Calu3 (cell line): Measurements from ENCODE around the gene HOXC6. TPM values are rescaled to one million over a fixed set of nuclear protein-coding genes. Genes with fewer than 3 reads are reported as not detected.

Source experiments
- BruUV-seq: library from RNA; stranded (reverse); fragments of 400-500 nt; replicated peaks from 2 replicates; lab custom pipeline; 2021; lab: Mats Ljungman, UMichigan
- CTCF ChIA-PET: fragments of 300-600 bp; sonication (Branson Sonifier 250); formaldehyde crosslinking; loops from one replicate; lab custom pipeline; 2022; ENCODE audit warnings: antibody characterized with exemption; lab: Charles Lee
- DNase-seq: peaks from one replicate; pipeline ENCODE4 v3.0.0; 2022
- H3K27ac Mint-ChIP-seq: one replicate; pipeline ENCODE4 v1.8.0; 2022; ENCODE audit warnings: mixed read lengths; ENCODE audit not compliant: unreplicated experiment
- H3K27me3 Mint-ChIP-seq: one replicate; pipeline ENCODE4 v1.8.0; 2022; ENCODE audit warnings: mixed read lengths; ENCODE audit not compliant: unreplicated experiment
- H3K36me3 Mint-ChIP-seq: one replicate; pipeline ENCODE4 v1.8.0; 2022; ENCODE audit warnings: mild to moderate bottlenecking, moderate library complexity, mixed read lengths; ENCODE audit not compliant: insufficient read depth, unreplicated experiment
- H3K4me1 Mint-ChIP-seq: one replicate; pipeline ENCODE4 v1.8.0; 2022; ENCODE audit warnings: mild to moderate bottlenecking, low read depth, mixed read lengths; ENCODE audit not compliant: unreplicated experiment
- H3K4me3 Mint-ChIP-seq: one replicate; pipeline ENCODE4 v1.8.0; 2022; ENCODE audit warnings: mild to moderate bottlenecking, low read depth, moderate library complexity, mixed read lengths; ENCODE audit not compliant: unreplicated experiment
- H3K9me3 Mint-ChIP-seq: one replicate; pipeline ENCODE4 v1.8.0; 2022; ENCODE audit warnings: low read depth, mixed read lengths; ENCODE audit not compliant: unreplicated experiment
- CTCF ChIP-seq: fragments of 200-600 bp; IDR thresholded peaks from one replicate; pipeline ENCODE4 v1.8.0; 2022; ENCODE audit warnings: antibody characterized with exemption; ENCODE audit not compliant: unreplicated experiment
- intact Hi-C: fragments of 100-400 bp; cut with micrococcal nuclease; formaldehyde crosslinking; loops from one replicate; pipeline ENCODE4 v1.10.0; 2022; ENCODE audit not compliant: unreplicated experiment
- total RNA-seq: library from RNA; stranded (reverse); gene quantifications from 2 replicates; pipeline ENCODE4 v1.2.3, GENCODE V29; 2022

The HOXC6 gene
- total RNA-seq, 1 experiment from 2014 or later = 1.2 TPM

GRCh38 chr12:54025499-54026405 lies 2.5 kb upstream of the HOXC6 start:
- peaks cover 100% of the 10 kb centered on the region for H3K27me3 Mint-ChIP-seq
- H3K4me1 Mint-ChIP-seq = no peaks in the 10 kb centered on the region
- CTCF ChIA-PET = interaction anchor here (0.5 to 1.3 kb wide), 4 partner anchors 8 to 176 kb away, joined by 3 to 7 read pairs (median 3); partner anchors contain the start of gene HOXC8

DNA sequence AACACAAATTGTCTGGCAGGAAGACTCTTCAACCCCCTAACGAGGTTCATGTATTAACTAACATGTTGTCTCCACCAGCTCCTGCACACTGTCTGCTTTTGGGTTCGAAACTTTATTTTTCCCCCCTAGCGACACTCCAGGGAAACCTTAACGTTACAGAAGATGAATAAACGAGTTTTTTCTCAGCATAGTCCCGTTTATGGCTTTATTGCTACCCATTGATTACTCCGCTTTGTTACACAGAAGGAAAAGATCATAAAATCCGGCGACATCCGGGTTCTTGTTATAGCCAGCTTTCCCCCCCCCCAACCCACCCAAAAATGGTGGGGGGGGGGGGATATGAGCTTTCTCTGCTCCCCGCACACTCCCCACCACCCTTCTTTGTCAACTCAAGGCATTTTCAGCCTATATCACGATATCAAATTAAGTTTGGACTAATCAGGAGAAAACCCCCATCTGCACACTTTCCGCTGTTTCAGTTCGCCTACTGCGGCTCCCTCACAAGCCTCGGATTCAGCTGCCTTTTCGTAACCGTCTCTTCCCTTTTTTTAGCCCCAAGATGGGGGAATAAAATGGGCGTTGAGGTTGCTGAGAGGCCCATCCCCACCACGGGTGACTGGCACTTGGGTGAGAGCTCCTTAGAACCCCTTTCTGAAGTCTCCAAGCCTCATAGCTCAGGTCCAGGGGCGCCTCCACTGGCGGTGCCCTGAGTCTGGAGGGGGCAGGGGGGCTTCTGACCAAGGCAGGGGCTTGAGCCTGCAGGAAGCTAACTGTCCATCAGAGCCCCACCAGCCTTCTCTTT lies 1.4 kb upstream of the HOXC6 start:
- Mint-ChIP-seq H3K27me3 (peaks cover 100% of the 10 kb centered on the region), H3K4me3 (no peak overlapping the region)
- no TSS peak for BruUV-seq

More at GRCh38 chr12:54025499-54026405, 2.5 kb upstream of the HOXC6 start:
- BruUV-seq = no TSS peak
- Mint-ChIP-seq H3K36me3 (peaks cover 6% of the 10 kb centered on the region), H3K27ac (no peak overlapping the region), H3K9me3 (no peaks in the 10 kb centered on the region), H3K4me3 (no peak overlapping the region)
- no peak for DNase-seq
- intact Hi-C loops = no loop called here
- TF ChIP-seq CTCF = no peak

DNA sequence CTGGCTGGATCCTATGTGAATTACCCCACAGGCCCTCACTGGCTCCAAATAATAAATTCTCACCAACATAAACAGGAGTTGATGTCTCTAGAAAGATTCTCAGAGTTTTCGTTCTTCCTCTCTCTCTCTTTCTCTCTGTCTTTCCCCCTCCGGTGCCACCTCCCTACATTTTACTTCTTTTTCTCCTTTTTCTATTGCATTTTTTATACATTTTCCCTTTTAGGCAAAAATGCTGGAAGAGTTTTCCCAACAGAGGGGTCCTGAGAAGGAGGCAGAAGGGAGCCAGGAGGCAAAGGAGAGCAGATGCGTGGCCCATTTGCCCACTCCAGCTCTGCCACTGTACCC lies 826 bp upstream of the HOXC6 start:
- Mint-ChIP-seq H3K27me3 (peaks cover 100% of the 10 kb centered on the region), H3K36me3 (peaks cover 6% of the 10 kb centered on the region), H3K4me1 (no peaks in the 10 kb centered on the region), H3K4me3 (no peak overlapping the region), H3K27ac (no peak overlapping the region), H3K9me3 (no peaks in the 10 kb centered on the region)
- CTCF ChIA-PET = interaction anchor here (0.6 to 2.3 kb wide), 8 partner anchors 10 to 180 kb away, joined by 3 to 12 read pairs (median 6); partner anchors contain the start of gene HOXC8
- intact Hi-C loops = no loop called here
- no peak for DNase-seq
- no peak for TF ChIP-seq CTCF
- BruUV-seq = no TSS peak

More for the DNA sequence above, 1.4 kb upstream of the HOXC6 start:
- peaks cover 6% of the 10 kb centered on the region for H3K36me3 Mint-ChIP-seq
- no peaks in the 10 kb centered on the region for H3K4me1 Mint-ChIP-seq
- H3K9me3 Mint-ChIP-seq = no peaks in the 10 kb centered on the region
- TF ChIP-seq CTCF = no peak
- CTCF ChIA-PET = interaction anchor here (0.5 to 2.3 kb wide), 7 partner anchors 9 to 181 kb away, joined by 3 to 12 read pairs (median 5); no protein-coding TSS in a partner anchor
- intact Hi-C loops = no loop called here
- H3K27ac Mint-ChIP-seq = no peak overlapping the region
- no peak for DNase-seq
